DMS79 treated with DMSO at 0.1 percent for 48 hours (cell line): ENCODE results near the gene ARID4B.
A peak's percentile ranks its signal among the peaks of the same experiment; 100 is the strongest.
"Not testable (repeated sequence)": the region's sequence is repeated elsewhere in the genome, so short reads cannot be mapped to it uniquely, and the experiment has no call there.

Source experiments
- DNase-seq: peaks from one replicate; lab custom pipeline; 2025; lab: John Stamatoyannopoulos, UW

ARID4B gene

DNA sequence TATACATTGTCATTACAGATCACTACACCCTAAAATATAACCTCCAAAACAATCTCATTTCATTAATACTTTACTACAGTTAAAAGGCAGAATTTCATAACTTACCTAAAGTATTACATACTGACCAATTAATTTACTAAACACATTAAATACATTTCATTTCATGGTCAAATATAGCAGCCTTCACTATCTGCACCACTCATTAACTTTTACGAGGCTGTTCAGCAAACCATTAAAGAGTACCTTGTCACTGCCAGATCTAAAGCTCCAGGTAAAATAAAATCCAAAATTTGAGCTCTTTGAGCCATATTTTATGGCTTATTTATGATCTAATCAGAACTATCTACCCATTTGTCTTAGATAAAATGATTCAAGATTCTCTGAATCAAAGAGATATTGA is 100.6 kb downstream of the ARID4B start:
- peak; percentile 28 for DNase-seq

GRCh38 chr1:235226933-235227332 is 101.0 kb downstream of the ARID4B start:
- no peak for DNase-seq

DNA sequence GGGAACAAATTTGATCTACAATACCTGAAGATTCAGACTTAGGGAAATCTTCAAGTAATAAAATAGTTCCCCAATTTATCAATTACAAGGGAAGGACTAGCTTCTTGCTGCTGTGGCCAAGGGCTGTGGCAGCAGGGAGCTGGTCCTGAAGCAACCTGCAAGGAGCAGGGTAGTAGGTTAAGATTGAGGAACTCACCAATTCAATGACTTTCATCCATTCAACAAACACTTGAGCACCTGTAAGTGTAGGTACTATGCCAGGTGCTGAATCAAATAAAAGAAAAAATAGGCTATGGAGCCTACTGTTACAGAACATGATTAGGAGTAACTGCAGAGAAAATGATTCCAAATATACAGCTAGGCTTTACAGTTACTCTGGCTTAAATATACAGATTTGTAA is 102.7 kb downstream of the ARID4B start:
- peak; percentile 86 for DNase-seq

GRCh38 chr1:235221653-235222375 is 106.2 kb downstream of the ARID4B start:
- DNase-seq, result no peak

DNA sequence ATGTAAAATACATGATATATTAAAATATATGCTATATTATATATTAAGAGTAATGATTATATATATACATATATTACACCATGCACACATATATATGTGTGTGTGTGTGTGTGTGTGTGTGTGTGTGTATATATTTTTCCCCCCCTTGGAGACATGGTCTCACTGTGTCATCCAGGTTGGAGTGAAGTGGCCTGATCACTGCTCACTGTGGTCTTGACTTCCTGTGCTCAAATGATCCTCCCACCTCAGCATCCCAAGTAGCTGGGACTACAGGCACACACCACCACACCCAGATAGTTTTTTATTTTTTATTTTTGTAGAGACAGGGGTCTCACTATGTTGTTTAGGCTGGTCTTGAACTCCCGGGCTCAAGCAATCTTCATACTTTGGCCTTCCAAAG is 112.5 kb downstream of the ARID4B start:
- DNase-seq, result no peak

GRCh38 chr1:235214962-235215361 is 113.0 kb downstream of the ARID4B start:
- not testable (repeated sequence) for DNase-seq

DNA sequence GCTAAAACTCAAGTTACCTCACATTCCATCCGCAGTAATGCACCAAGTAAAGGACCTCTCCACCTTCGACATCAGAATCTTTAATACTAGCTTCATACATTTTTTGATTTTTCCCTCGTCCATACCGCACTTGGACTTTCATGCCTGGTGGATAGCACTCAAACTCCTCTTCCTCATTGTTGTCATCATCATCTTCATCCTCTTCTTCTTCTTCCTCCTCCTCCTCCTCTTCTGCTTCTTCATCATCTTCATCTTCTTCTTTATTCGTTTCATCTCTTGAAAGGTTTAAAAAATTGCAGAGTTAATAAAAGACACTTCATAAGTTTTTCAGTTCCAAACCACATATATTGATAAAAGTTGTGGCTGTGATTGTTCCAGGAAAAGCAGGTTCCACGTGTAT is 114.2 kb downstream of the ARID4B start:
- DNase-seq, result no peak

- no peak for DNase-seq
Measured at GRCh38 chr1:235211517-235211916, 116.5 kb downstream of the ARID4B start.

DNA sequence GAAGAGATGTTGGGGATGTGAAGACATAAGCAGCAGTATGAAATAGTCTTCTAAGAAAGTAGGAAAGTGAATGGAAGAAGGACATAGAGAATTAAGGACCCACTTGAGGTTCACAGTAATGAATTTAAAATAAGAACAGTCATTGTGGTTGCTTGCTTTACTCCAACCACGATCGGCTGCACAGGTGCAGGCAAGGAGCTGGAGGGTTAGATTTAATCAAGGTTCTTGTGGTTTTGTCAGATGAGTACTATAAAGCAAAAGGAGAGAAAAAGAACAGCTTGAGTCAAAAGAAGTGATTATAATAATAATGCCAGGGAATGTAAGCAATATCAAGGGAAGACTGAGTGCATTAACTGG is 120.8 kb downstream of the ARID4B start:
- DNase-seq, result peak; percentile 26

- DNase-seq, result no peak
Measured at GRCh38 chr1:235206533-235207208, 121.3 kb downstream of the ARID4B start.

DNA sequence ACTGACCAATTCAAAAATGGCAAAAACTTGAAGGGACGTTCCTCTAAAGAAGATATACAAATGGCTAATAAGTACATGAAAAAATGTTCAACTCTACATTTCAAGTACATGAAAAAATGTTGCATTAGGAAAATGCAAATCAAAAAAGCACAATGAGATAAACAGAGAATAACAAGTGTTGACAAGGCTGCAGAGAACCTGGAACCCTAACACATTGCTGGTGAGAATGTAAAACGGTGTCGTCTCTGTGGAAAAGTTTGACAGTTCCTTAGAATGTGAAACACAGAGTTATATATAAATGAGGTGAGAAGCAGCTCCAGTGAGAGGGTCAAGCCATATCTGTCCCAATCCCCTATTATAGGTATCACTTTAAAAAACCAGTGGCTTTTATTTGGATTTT is 122.3 kb downstream of the ARID4B start:
- no peak for DNase-seq

GRCh38 chr1:235203428-235203827 is 124.6 kb downstream of the ARID4B start:
- DNase-seq, result no peak

GRCh38 chr1:235202447-235202846 is 125.5 kb downstream of the ARID4B start:
- not testable (repeated sequence) for DNase-seq

DNA sequence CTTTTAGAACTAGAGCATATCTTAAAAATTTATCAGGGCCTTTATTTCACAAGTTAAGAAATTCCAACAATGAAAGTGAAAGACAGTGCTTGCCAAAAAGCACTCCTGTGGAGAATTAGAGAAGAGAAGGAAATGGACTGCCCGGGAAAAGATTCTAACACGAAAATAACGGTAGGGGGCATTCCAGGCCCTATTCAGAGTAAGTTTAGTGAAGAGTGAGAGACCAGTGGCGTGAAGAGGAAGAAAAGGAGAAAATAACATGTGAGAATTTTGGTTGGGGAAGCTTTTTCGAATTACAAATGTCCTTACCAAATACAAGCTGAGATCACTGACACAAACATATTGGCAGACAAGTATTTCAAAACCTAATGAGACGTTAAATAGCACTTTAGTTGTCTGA is 128.5 kb downstream of the ARID4B start:
- DNase-seq, result no peak

GRCh38 chr1:235190431-235190830 is 137.5 kb downstream of the ARID4B start:
- no peak for DNase-seq

GRCh38 chr1:235187316-235187715 is 140.7 kb downstream of the ARID4B start:
- DNase-seq, result no peak

DNA sequence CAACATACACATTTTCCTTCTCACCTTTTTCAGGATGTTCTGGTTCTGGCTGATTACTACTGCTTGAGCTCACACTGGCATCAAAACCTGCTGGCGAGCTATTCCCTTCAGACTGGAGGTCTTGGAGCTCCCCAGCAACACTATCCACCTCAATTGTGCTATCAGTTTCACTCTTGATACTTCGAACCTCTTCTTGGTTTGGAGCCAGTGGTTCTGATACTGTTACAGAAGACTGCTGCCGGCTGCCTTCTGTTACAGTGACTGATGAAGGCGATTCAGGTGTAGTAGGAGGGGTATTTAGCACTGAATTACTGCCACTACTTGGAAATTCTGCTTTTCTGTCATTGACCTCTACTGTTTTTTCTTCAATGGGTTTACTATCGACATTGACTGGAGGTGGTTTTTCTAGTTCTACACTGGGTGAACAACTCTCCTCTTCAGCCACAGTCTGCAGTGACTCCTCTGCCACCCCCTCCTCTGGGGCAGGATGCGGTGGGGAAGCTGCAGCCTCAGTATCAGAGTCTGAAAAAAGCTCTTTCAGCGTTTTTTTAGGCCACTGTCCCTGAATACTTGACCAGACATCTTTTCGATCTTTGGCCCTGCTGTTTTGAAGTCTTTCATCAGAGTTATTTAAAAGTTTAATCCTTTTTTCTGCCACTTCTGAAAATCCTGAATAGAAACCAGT is 146.3 kb downstream of the ARID4B start:
- no peak for DNase-seq

GRCh38 chr1:235180916-235181460 is 147.0 kb downstream of the ARID4B start:
- no peak for DNase-seq

GRCh38 chr1:235176486-235176885 is 151.5 kb downstream of the ARID4B start:
- DNase-seq, result no peak

DNA sequence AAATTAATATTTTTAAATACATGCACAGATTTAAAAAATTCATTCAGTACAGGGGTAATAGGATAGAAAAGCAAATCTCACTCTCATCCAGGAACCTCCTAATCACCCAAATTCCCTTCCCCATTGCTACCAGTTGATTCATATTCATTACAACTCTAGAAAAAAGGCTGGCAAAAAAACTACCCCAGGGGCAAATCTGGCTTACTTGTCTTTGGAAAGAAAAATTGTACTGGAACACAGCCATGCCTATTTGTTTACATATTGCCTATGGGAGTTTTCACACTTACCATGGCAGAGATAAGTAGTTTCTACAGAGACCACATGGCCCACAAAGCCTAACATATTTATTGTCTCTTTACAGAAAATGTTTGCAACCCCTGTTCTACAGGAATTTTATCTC is 158.0 kb downstream of the ARID4B start:
- no peak for DNase-seq

DNA sequence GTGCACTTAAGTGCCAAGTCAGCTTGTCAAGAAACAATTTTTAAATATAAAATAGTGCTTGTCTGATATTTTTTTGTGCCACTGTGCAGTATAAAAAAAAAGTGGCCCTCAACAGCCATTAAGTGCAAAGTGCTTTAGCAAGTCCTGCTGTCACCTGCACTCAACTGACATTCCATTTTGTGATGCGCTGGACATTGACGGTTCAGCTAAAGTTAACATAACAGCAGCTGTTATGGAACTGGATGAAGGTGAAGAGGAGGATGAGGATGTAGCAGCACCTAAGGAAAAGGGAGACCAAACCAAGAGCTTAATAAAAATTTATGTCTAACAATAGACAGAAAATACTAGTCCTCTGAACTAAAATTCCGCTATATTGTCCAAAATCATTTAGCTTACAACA is 159.6 kb downstream of the ARID4B start:
- no peak for DNase-seq

GRCh38 chr1:235161685-235162327 is 166.2 kb downstream of the ARID4B start:
- no peak for DNase-seq
